Stimulated activated CD8-positive, alpha-beta memory T cell treated with anti-CD3 and anti-CD28 coated beads, Interleukin-7, amount 100 ng/mL, for 24 hours (primary cell): Measurements from ENCODE around the gene IFNGR1.

Experiments used
- DNase-seq: peaks from one replicate; pipeline ENCODE4 v3.0.0-alpha.2; 2020; ENCODE audit warnings: low read depth

Gene IFNGR1

GRCh38 chr6:137149035-137149393 lies 70.2 kb downstream of the IFNGR1 start:
- DNase-seq = no peak

GRCh38 chr6:137148306-137149034 lies 70.7 kb downstream of the IFNGR1 start:
- no peak for DNase-seq
